A549 treated with AZD9567 at 1 μM for 4 hours (cell line): Measurements from ENCODE around the gene WRNIP1. TPM values are rescaled to one million over a fixed set of nuclear protein-coding genes. Genes with fewer than 3 reads are reported as not detected.

Experiments
- total RNA-seq: library from RNA; stranded (reverse); fragments of 200-300 nt; extraction: Qiagen RNA extraction; gene quantifications from 5 replicates; pipeline ENCODE4 v1.2.3, GENCODE V29; 2022; ENCODE audit not compliant: insufficient read depth

The WRNIP1 gene
- total RNA-seq: 31.8 to 39.5 TPM (median 37.0 TPM) in 5 replicates

DNA sequence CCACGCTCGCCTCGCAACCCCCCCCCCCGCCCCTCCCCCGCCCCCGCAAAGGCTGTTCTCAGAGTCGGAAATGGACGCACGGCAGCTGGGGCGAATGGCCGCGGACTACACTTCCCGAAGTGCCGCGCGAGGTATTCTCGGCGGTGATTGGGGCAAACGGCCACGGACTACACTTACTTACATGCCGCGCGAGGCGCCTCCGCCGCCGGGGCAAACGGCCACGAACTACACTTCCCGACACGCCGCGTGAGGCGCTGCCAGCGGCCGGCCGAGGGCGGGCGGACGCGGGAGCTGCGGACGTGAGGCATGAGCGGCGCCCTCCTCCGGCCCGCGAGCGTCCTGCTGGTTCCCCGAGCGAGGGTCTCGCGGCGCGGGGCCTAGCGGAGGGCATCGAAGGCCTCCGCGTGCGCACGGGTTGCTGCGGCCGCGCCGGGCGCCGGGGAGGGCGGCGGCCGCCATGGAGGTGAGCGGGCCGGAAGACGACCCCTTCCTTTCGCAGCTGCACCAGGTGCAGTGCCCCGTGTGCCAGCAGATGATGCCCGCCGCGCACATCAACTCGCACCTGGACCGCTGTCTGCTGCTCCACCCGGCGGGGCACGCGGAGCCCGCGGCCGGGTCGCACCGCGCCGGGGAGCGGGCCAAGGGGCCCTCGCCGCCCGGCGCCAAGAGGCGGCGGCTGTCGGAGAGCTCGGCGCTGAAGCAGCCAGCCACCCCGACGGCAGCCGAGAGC is at the start of gene WRNIP1:
TSS of gene WRNIP1 (plus strand) at position 228 of the 730 bp plus-strand sequence. CDS start at position 458, 230 bp downstream.

DNA sequence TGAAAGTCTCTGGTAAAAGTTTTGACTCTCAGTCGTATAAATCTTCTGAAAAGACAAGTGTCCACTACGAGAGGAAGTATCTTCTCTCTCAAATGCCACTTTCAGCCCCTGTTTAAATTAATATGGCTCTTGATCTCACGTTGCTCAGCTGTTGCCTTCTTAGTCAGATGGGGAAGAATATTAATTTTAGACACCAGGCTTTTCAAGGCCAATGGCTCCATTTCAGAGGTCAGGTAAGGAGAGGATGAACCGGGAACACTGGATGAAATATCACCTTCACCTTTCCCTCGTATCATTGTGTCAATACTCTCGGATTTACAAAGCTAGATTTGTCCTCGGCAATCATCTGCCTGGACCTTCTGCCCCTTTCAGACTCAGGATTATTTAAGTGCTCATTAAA is 14.4 kb upstream of the WRNIP1 start, which contains the start of gene MYLK4:
TSS of gene MYLK4 (minus strand) at position 91 of the 400 bp plus-strand sequence. CDS start 1,628 bp downstream, outside the sequence.

Other genes starting within 250 kb of the WRNIP1 start
- 0.11 to 0.86 TPM (median 0.15 TPM) in 5 replicates for gene MYLK4, start 14.5 kb upstream of the WRNIP1 start, total RNA-seq
- gene SERPINB1, start 76.5 kb downstream of the WRNIP1 start, total RNA-seq: 42.8 to 58.7 TPM (median 47.1 TPM) in 5 replicates
- 7.3 to 11.6 TPM (median 8.7 TPM) in 5 replicates for gene SERPINB9, start 137.9 kb downstream of the WRNIP1 start, total RNA-seq
- gene SERPINB6, start 206.2 kb downstream of the WRNIP1 start, total RNA-seq: 125 to 132 TPM (median 129 TPM) in 5 replicates
- gene NQO2, start 234.5 kb downstream of the WRNIP1 start, total RNA-seq: 67.3 to 78.2 TPM (median 74.7 TPM) in 5 replicates